ENCODE data around the gene HSD11B1. TPM values are rescaled to one million over a fixed set of nuclear protein-coding genes. Genes with fewer than 3 reads are reported as not detected.

HSD11B1 gene
- polyA plus RNA-seq, 1 donor (not counting 4 experiments of a cell fraction or from before 2014, with no cell fraction given) = 2.7 TPM

DNA sequence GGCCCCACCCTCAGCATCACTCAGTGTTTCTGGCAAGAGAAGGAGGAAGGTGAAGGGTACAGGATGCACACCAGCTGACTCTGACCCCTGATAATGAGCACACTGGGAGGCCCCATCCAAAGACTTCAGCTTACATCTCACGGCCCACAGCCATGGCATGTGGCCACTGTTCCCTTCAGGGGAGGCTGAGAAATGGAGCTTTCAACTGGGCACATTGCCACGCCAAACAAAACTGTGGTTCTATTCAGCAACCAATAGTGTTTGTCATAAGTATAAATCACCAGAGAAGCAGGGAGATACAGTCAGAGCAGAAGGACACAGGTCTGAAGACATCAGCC, 38.5 kb downstream of the HSD11B1 start:
- TF ChIP-seq, protein P1, sequence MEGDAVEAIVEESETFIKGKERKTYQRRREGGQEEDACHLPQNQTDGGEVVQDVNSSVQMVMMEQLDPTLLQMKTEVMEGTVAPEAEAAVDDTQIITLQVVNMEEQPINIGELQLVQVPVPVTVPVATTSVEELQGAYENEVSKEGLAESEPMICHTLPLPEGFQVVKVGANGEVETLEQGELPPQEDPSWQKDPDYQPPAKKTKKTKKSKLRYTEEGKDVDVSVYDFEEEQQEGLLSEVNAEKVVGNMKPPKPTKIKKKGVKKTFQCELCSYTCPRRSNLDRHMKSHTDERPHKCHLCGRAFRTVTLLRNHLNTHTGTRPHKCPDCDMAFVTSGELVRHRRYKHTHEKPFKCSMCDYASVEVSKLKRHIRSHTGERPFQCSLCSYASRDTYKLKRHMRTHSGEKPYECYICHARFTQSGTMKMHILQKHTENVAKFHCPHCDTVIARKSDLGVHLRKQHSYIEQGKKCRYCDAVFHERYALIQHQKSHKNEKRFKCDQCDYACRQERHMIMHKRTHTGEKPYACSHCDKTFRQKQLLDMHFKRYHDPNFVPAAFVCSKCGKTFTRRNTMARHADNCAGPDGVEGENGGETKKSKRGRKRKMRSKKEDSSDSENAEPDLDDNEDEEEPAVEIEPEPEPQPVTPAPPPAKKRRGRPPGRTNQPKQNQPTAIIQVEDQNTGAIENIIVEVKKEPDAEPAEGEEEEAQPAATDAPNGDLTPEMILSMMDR (optimal IDR thresholded peaks at IDR 0.05 in 1 of 3, IDR thresholded peaks at IDR 0.05 in 1 of 3, conservative IDR thresholded peaks at IDR 0.05 in 1 of 3; ENCODE audit: extremely low read depth in 1 of 3, insufficient read depth in 2 of 3, low read length in 3 of 3) = no peak
- TF ChIP-seq EZH2 (IDR thresholded peaks at IDR 0.05; ENCODE audit: low read length) = no peak
- Histone ChIP-seq H3K4me1 (ENCODE audit: control insufficient read depth, extremely low read depth, insufficient read depth, low read length) (peaks cover 8% of the 10 kb centered on the region), H3K9me3 (ENCODE audit: control insufficient read depth, low read depth, low read length) (no peaks in the 10 kb centered on the region), H3K9ac (ENCODE audit: control insufficient read depth, extremely low read depth, insufficient read depth, low read length) (no peak overlapping the region), H3K36me3 (ENCODE audit: control insufficient read depth in 2 of 2, extremely low read depth in 1 of 2, insufficient read depth in 2 of 2, low read length in 2 of 2) (no peaks in the 10 kb centered on the region), H2AFZ (ENCODE audit: control insufficient read depth, low read length) (no peak overlapping the region), H4K20me1 (ENCODE audit: control insufficient read depth, extremely low read depth, insufficient read depth, low read length) (no peaks in the 10 kb centered on the region), H3K9me1 (ENCODE audit: control insufficient read depth, extremely low read depth, insufficient read depth, low read length) (no peaks in the 10 kb centered on the region), H3K79me2 (ENCODE audit: control insufficient read depth, insufficient read depth, low read length) (no peaks in the 10 kb centered on the region), H3K4me2 (ENCODE audit: control insufficient read depth, extremely low read depth, insufficient read depth, low read depth, low read length) (no peak overlapping the region), H3K27me3 (ENCODE audit: control insufficient read depth, extremely low read depth, insufficient read depth, low read length) (no peaks in the 10 kb centered on the region), H3K4me3 (ENCODE audit: control insufficient read depth in 2 of 3, extremely low read depth in 1 of 3, insufficient read depth in 2 of 3, low read depth in 1 of 3, low read length in 3 of 3) (no peak overlapping the region), H3K27ac (ENCODE audit: control insufficient read depth, insufficient read depth, low read length) (no peak overlapping the region)
- DNase-seq (ENCODE audit: low read depth, low spot score) (no peak), FAIRE-seq (no peak)
- dilution Hi-C loops (cut with MboI; ENCODE audit: extremely low pct_ligation_motif_present, low sequenced_read_pairs) = no loop called here

DNA sequence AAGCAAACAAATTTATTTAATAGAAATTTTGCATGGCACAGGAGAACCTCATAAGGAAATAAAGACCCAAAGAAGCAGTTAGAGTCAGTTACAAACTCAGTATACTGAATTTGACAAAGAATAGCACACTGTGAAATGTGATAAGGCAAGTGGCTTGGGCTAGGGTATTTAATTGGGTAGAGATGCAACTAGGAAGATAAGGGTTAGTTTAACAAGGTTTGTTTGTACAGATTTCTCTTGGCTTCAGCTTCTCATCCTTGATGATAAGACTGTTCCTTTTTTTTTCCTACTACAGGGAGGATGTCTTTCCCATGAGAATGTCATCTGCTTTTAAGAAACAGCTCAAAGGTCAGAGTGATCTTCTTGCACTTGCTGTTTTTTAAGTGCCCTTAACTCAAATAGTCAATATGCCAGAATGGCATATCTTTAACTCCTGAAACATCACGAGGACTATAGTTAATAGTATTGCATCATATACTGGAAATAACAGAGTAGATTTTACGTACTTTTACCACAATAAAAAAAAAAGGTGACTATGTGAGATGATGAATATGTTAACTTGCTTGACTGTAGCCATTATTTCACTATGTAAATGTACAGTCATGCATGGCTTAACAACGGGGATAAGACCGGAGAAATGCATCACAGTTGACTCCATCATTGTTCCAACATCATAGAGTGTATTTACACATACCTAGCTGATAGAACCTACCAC, 42.0 kb downstream of the HSD11B1 start:
- TF ChIP-seq, protein P1 (optimal IDR thresholded peaks at IDR 0.05 in 1 of 3, IDR thresholded peaks at IDR 0.05 in 1 of 3, conservative IDR thresholded peaks at IDR 0.05 in 1 of 3; ENCODE audit: extremely low read depth in 1 of 3, insufficient read depth in 2 of 3, low read length in 3 of 3) = no peak
- no peak for TF ChIP-seq EZH2 (IDR thresholded peaks at IDR 0.05; ENCODE audit: low read length)
- Histone ChIP-seq H3K36me3 (ENCODE audit: control insufficient read depth in 2 of 2, extremely low read depth in 1 of 2, insufficient read depth in 2 of 2, low read length in 2 of 2) (no peaks in the 10 kb centered on the region), H4K20me1 (ENCODE audit: control insufficient read depth, extremely low read depth, insufficient read depth, low read length) (no peaks in the 10 kb centered on the region), H3K9ac (ENCODE audit: control insufficient read depth, extremely low read depth, insufficient read depth, low read length) (no peak overlapping the region), H3K27me3 (ENCODE audit: control insufficient read depth, extremely low read depth, insufficient read depth, low read length) (no peaks in the 10 kb centered on the region), H3K4me2 (ENCODE audit: control insufficient read depth, extremely low read depth, insufficient read depth, low read depth, low read length) (no peak overlapping the region), H2AFZ (ENCODE audit: control insufficient read depth, low read length) (no peak overlapping the region), H3K27ac (ENCODE audit: control insufficient read depth, insufficient read depth, low read length) (no peak overlapping the region), H3K9me1 (ENCODE audit: control insufficient read depth, extremely low read depth, insufficient read depth, low read length) (no peaks in the 10 kb centered on the region), H3K9me3 (ENCODE audit: control insufficient read depth, low read depth, low read length) (no peaks in the 10 kb centered on the region), H3K4me1 (ENCODE audit: control insufficient read depth, extremely low read depth, insufficient read depth, low read length) (peaks cover 10% of the 10 kb centered on the region), H3K4me3 (ENCODE audit: control insufficient read depth in 2 of 3, extremely low read depth in 1 of 3, insufficient read depth in 2 of 3, low read depth in 1 of 3, low read length in 3 of 3) (no peak overlapping the region), H3K79me2 (ENCODE audit: control insufficient read depth, insufficient read depth, low read length) (no peaks in the 10 kb centered on the region)
- dilution Hi-C loops (cut with MboI; ENCODE audit: extremely low pct_ligation_motif_present, low sequenced_read_pairs) = no loop called here
- FAIRE-seq (no peak), DNase-seq (ENCODE audit: low read depth, low spot score) (no peak)
